Bronchial epithelial cell (primary cell): ENCODE measurements around the gene SAFB2. TPM values are rescaled to one million over a fixed set of nuclear protein-coding genes. Genes with fewer than 3 reads are reported as not detected.
A peak's percentile ranks its signal among the peaks of the same experiment; 100 is the strongest.

Experiments
- DNase-seq: peaks from one replicate; pipeline ENCODE4 v3.0.0-alpha.2; 2010; ENCODE audit warnings: low read depth
- FAIRE-seq: peaks from 2 replicates; lab custom pipeline; 2011; peaks lifted over from hg19 to GRCh38; lab: Jason Lieb, UNC
- H3K27me3 ChIP-seq: 2 replicates; pipeline ENCODE4 v1.5.1; 2011; ENCODE audit warnings: low read length; ENCODE audit not compliant: control insufficient read depth, insufficient read depth
- H3K36me3 ChIP-seq: 2 replicates; pipeline ENCODE4 v1.5.1; 2011; ENCODE audit warnings: low read length; ENCODE audit not compliant: control insufficient read depth, insufficient read depth
- H3K4me3 ChIP-seq: 2 replicates; pipeline ENCODE4 v1.5.1; 2011; ENCODE audit warnings: mild to moderate bottlenecking, low read depth, low read length, control low read depth
- CTCF ChIP-seq: IDR thresholded peaks from 2 replicates; pipeline ENCODE4 v1.5.1; 2011; ENCODE audit warnings: mild to moderate bottlenecking, moderate library complexity, low read length, control low read depth, inconsistent platforms; ENCODE audit not compliant: insufficient read depth, severe bottlenecking
- total RNA-seq: library from RNA; depleted of rRNA; stranded (reverse); fragments of >200 nt; gene quantifications from 2 replicates; pipeline ENCODE4 v1.2.1, GENCODE V29; 2014

Gene SAFB2
- total RNA-seq, 1 donor from 2014 or later = 24.0 TPM

GRCh38 chr19:5654931-5655330 lies 32.4 kb upstream of the SAFB2 start:
- no peak for FAIRE-seq
- DNase-seq = no peak
- H3K4me3 ChIP-seq = no peak overlapping the region
- no peaks in the 10 kb centered on the region for H3K27me3 ChIP-seq
- peaks cover 37% of the 10 kb centered on the region for H3K36me3 ChIP-seq
- TF ChIP-seq CTCF = no peak

DNA sequence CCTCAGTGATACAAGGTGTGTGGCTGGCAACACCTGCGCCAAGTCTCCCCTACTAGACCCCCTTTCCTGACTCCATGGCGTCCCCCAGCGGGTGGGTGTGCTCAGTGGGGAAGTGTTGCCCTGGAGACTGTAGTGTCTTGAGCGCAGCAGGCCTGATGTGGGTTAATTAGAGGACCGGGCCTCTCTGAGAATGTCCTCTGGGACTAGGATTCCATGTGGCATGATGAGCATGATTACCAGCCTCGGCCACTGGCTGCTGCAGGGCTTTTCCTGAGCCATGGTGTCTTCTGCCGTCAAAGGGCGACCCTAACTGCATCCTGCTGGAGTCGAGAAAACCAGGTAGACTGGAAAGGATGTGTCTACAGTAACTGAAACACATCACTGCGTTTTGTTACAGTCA lies 29.7 kb upstream of the SAFB2 start:
- no peak for TF ChIP-seq CTCF
- peaks cover 37% of the 10 kb centered on the region for H3K36me3 ChIP-seq
- H3K27me3 ChIP-seq = no peaks in the 10 kb centered on the region
- DNase-seq = no peak
- FAIRE-seq = no peak
- H3K4me3 ChIP-seq = no peak overlapping the region

DNA sequence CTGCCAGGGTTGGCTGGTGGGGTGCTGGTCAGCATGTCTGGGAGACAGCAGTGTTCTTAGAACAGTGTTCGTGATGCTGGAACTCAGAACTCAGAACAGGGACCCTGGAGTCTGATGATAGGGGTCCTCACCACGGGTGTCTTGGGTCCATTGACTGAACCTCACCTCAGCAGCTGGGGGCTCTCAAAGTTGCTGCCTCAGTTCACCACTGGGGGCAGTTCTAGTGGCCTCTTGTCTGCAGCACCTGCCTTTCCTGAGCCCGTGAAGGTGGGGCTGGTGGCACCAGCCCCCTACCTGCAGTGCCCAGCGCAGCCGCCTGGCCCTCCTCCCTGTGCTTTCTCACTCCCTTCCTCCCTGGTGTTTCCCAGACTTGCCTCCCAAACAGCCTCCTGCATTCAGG lies 28.8 kb upstream of the SAFB2 start:
- no peak for TF ChIP-seq CTCF
- H3K27me3 ChIP-seq = no peaks in the 10 kb centered on the region
- FAIRE-seq (no peak), DNase-seq (no peak)
- peaks cover 41% of the 10 kb centered on the region for H3K36me3 ChIP-seq
- no peak overlapping the region for H3K4me3 ChIP-seq

DNA sequence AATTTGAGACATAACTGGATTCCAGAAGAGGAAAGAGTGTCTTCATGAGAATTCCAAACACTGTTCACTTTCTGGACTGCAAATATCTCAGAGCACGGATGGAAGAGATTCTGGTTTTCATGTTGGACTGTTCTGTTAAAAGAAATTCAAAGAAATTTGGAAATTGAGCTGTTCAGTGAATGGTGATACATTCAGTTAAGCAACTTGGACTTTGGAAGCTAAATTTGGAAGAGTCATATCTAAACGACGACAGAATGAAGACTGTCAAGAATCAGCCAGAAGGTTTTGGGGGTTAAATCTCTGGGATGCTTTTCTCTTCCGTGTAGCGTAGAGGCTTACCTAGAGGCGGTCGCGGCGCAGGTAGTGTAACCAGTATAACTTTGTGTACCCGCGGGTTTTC lies 25.9 kb upstream of the SAFB2 start:
- H3K27me3 ChIP-seq = no peaks in the 10 kb centered on the region
- H3K36me3 ChIP-seq = peaks cover 39% of the 10 kb centered on the region
- H3K4me3 ChIP-seq = no peak overlapping the region
- no peak for FAIRE-seq
- no peak for TF ChIP-seq CTCF
- DNase-seq = no peak

GRCh38 chr19:5646703-5647102 lies 24.1 kb upstream of the SAFB2 start:
- Histone ChIP-seq H3K27me3 (no peaks in the 10 kb centered on the region), H3K36me3 (peaks cover 34% of the 10 kb centered on the region), H3K4me3 (no peak overlapping the region)
- FAIRE-seq = peak; percentile 23
- DNase-seq = no peak
- no peak for TF ChIP-seq CTCF

DNA sequence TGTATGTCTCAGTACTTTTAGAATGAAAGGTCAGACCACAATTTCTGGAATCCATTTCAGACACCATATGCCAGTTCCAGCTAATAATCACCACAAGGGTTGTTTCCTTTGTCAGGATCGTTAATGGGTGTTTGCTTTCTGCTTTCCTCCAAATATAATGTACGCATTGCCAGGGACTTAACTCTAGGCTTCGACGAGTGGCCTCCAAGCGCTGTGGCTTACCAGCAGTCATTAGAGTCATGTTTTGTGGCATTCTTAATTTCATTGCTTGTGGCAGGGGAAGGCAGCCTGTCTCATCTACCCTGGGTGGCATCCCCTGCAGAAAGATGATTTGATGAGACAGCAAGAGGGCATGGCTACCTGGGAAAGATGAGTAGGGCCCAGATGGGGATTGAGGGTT lies 22.8 kb upstream of the SAFB2 start:
- Histone ChIP-seq H3K4me3 (no peak overlapping the region), H3K36me3 (peaks cover 26% of the 10 kb centered on the region), H3K27me3 (no peaks in the 10 kb centered on the region)
- TF ChIP-seq CTCF = no peak
- DNase-seq (no peak), FAIRE-seq (no peak)
